ENCODE data around the gene NT5DC2.

- TF ChIP-seq CTCF (IDR thresholded peaks at IDR 0.05) (no peak), POLR2AphosphoS5 (IDR thresholded peaks at IDR 0.05) (no peak)
Observed at GRCh38 chr3:52513281-52513680, 20.4 kb downstream of the NT5DC2 start.
